ENCODE results near the gene SLC9A7. TPM values are rescaled to one million over a fixed set of nuclear protein-coding genes. Genes with fewer than 3 reads are reported as not detected.

The SLC9A7 gene
- total RNA-seq, 3 donors from 2014 or later = 1.6 to 28.1 (median 12.8) TPM

GRCh38 chrX:46597771-46598170 lies 161.1 kb downstream of the SLC9A7 start:
- H3K4me1 ChIP-seq = no peaks in the 10 kb centered on the region
- H3K27ac ChIP-seq = no peak overlapping the region
- intact Hi-C loops (cut with DNase I; ENCODE audit: low total_unique reads) = no loop called here
- DNase-seq (ENCODE audit: low spot score in 2 of 2) = no peak
- peaks cover 0 to 44% of the 10 kb centered on the region in 2 donors for H3K27me3 ChIP-seq
- no peak overlapping the region for H3K4me3 ChIP-seq
- no peaks in the 10 kb centered on the region for H3K36me3 ChIP-seq
- TF ChIP-seq, protein P1, sequence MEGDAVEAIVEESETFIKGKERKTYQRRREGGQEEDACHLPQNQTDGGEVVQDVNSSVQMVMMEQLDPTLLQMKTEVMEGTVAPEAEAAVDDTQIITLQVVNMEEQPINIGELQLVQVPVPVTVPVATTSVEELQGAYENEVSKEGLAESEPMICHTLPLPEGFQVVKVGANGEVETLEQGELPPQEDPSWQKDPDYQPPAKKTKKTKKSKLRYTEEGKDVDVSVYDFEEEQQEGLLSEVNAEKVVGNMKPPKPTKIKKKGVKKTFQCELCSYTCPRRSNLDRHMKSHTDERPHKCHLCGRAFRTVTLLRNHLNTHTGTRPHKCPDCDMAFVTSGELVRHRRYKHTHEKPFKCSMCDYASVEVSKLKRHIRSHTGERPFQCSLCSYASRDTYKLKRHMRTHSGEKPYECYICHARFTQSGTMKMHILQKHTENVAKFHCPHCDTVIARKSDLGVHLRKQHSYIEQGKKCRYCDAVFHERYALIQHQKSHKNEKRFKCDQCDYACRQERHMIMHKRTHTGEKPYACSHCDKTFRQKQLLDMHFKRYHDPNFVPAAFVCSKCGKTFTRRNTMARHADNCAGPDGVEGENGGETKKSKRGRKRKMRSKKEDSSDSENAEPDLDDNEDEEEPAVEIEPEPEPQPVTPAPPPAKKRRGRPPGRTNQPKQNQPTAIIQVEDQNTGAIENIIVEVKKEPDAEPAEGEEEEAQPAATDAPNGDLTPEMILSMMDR (IDR thresholded peaks at IDR 0.05) = no peak
- TF ChIP-seq POLR2AphosphoS5 (IDR thresholded peaks at IDR 0.05) (no peak), POLR2A (IDR thresholded peaks at IDR 0.05) (no peak)
- no peaks in the 10 kb centered on the region for H3K9me3 ChIP-seq

GRCh38 chrX:46597208-46597607 lies 161.7 kb downstream of the SLC9A7 start:
- no peak overlapping the region for H3K4me3 ChIP-seq
- TF ChIP-seq, protein P1 (IDR thresholded peaks at IDR 0.05) = no peak
- intact Hi-C loops (cut with DNase I; ENCODE audit: low total_unique reads) = no loop called here
- H3K27me3 ChIP-seq = peaks cover 0 to 38% of the 10 kb centered on the region in 2 donors
- H3K36me3 ChIP-seq = no peaks in the 10 kb centered on the region
- no peaks in the 10 kb centered on the region for H3K4me1 ChIP-seq
- no peaks in the 10 kb centered on the region for H3K9me3 ChIP-seq
- H3K27ac ChIP-seq = no peak overlapping the region
- no peak for DNase-seq (ENCODE audit: low spot score in 2 of 2)

- intact Hi-C loops (cut with DNase I; ENCODE audit: low total_unique reads) = no loop called here
- H3K36me3 ChIP-seq = no peaks in the 10 kb centered on the region
These were observed 163.8 kb downstream of the SLC9A7 start for GRCh38 chrX:46595084-46595483.

DNA sequence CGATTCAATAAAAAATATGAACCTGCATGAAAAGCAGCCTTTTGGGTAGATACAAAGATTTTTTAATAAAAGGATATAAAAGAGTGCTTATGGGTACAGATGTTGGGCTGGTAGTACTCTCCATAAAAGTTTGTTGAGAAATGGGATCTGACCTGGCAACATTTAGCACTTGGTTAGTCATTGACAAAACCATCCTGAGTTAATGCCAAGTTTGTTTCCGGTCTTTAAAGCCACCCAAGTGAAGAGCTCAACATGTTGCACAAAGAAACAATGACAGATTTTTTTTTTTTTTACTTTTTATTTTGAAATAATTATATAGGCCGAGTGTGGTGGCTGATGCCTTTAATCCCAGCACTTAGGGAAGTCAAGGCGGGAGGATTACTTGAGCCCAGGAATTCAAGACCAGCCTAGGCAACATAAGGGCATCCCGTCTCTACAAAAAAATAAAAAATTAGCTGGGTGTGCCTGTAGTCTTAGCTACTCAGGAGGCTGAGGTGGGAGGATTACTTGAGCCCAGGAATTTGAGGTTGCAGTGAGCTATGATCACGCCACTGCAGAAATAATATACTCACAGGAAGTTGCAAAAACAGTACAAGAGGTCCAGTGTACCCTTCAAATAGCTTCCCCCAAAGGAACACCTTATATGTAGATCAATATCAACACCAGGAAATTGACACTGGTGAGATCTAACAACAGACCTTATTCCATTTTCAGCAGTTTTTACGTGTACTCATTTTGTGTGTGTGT lies 168.8 kb downstream of the SLC9A7 start:
- H3K36me3 ChIP-seq = no peaks in the 10 kb centered on the region
- DNase-seq (ENCODE audit: low spot score in 2 of 2) = no peak

More at GRCh38 chrX:46595084-46595483, 163.8 kb downstream of the SLC9A7 start:
- H3K4me1 ChIP-seq = no peaks in the 10 kb centered on the region
- H3K27me3 ChIP-seq = peaks cover 0 to 27% of the 10 kb centered on the region in 2 donors
- H3K4me3 ChIP-seq = no peak overlapping the region
- no peak overlapping the region for H3K27ac ChIP-seq
- H3K9me3 ChIP-seq = no peaks in the 10 kb centered on the region
- TF ChIP-seq, protein P1 (IDR thresholded peaks at IDR 0.05) = no peak
- TF ChIP-seq POLR2AphosphoS5 (IDR thresholded peaks at IDR 0.05) (no peak), POLR2A (IDR thresholded peaks at IDR 0.05) (no peak)
- DNase-seq (ENCODE audit: low spot score in 2 of 2) = no peak

DNA sequence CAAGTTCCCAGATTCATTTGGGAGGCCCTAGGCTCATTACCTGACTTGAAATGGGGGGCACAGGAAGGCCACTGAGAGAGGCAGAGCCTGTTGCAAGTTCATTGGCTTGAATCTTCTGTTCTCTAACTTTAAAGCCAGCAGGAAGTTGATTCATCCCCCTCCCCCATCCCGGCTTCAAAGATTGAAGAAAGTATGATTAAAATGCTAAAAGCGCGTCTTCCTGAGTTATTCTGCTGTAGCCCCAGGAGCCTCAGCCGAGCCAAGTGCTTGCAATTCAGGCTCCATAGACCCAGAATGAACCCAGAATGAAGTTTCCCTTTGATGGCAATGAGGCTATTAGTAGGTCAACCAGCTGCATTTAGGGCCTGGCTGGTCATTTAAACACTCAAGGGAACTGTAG lies 170.7 kb downstream of the SLC9A7 start:
- intact Hi-C loops (cut with DNase I; ENCODE audit: low total_unique reads) = no loop called here
- TF ChIP-seq POLR2AphosphoS5 (IDR thresholded peaks at IDR 0.05) = no peak
- TF ChIP-seq, protein P1 (IDR thresholded peaks at IDR 0.05) = no peak
- TF ChIP-seq POLR2A (IDR thresholded peaks at IDR 0.05) = no peak
- no peaks in the 10 kb centered on the region for H3K9me3 ChIP-seq
- peaks cover 0 to 5% of the 10 kb centered on the region in 2 donors for H3K4me1 ChIP-seq
- peaks cover 0 to 14% of the 10 kb centered on the region in 2 donors for H3K27me3 ChIP-seq
- DNase-seq (ENCODE audit: low spot score in 2 of 2) = peak in 1 of 2 donors; percentile 56
- H3K27ac ChIP-seq = peak overlapping the region; percentile 31 to 79
- H3K4me3 ChIP-seq = peak overlapping the region in 1 of 3 donors; percentile 37
- no peaks in the 10 kb centered on the region for H3K36me3 ChIP-seq

More for the DNA sequence above, 168.8 kb downstream of the SLC9A7 start:
- Histone ChIP-seq H3K27me3 (peaks cover 0 to 16% of the 10 kb centered on the region in 2 donors), H3K27ac (peak overlapping the region in 1 of 2 donors; percentile 9), H3K4me1 (peaks cover 0 to 5% of the 10 kb centered on the region in 2 donors), H3K4me3 (no peak overlapping the region), H3K9me3 (no peaks in the 10 kb centered on the region)
- intact Hi-C loops (cut with DNase I; ENCODE audit: low total_unique reads) = no loop called here
- no peak for TF ChIP-seq POLR2AphosphoS5 (IDR thresholded peaks at IDR 0.05)
